HG03135 (cell line): ENCODE results near the gene EFCAB6.

Experiments used
- ATAC-seq: cut with Tn5 transposase; IDR thresholded peaks from one replicate; pipeline ENCODE4 v1.9.1; 2021; ENCODE audit warnings: mild to moderate bottlenecking, moderate library complexity; ENCODE audit not compliant: unreplicated experiment

Gene EFCAB6

DNA sequence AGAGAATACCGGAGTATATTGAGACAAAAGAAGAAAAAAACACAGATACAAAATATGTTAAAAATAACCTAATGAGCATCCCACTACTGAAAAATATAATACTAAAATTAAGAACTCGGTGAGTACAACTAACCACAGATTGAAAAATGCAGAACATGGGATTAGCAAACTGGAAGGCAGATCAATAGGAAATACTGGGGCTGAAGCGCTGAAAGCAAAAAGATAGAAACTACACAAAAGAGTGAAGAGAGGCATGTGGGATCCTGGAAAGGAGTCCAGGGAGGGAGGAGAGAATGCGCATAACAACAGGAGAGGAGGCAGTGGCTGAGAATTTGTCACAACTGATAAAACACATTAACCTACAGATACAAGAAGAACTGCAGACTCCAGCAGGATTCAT lies 159.3 kb downstream of the EFCAB6 start:
- no peak for ATAC-seq

DNA sequence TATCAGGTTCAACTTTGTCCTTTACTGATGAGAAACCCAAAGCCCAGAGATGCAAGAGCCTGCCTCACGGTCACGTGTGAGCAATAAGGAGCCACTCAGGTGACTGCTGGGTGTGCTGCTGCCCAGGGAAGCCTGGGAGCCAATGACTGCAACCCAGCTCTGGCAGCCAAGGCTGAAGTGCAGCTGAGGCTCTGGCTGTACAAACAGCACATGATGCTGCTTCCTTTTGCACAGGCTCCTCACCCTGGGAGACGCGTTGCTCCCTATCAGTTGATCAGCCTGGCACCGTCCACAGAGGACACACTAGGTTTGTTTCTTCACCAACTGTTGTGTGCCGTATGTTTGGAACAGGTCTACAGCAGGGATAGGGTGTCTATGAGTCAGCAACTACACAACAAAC lies 168.7 kb downstream of the EFCAB6 start:
- no peak for ATAC-seq

DNA sequence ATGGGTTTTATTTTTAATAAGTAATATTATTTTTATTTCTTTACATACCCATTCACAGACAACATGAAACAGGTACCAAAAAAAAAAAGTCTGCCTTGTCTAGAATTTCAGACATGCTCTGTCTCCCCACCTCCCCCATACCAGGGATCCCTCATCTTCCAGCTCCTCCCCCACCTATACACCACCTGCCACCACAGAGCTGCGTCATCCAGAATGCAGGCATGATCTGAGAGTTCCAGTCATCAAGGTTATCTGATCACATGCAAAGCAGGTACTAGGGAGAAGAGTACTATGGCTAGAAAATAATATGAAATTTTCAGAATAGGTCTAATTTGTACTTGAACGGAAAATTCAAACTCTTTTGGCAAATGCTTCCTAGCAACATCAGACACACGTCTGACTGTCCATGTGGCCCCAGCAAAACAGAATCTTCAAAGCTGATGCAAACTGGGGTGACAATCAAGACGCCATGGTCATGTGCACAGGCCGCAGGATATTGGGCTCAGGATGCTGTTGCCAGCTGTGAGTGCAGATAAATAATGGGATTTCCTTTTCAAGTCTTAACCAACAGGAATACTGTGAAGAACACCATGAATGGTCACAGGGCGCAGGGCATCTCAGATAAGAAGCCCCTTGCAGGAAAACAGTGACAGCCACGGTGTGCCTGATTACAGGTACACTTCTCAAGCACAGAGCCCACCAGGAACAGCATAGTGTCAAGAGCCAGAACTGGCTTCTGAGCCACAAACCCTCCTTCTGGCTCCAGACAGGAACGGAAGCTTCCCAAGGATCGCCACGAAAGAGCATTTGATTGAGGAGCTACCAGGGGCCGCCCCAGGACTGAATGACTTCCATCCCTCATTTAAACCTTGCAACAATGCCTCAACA lies 169.5 kb downstream of the EFCAB6 start:
- ATAC-seq: no peak

DNA sequence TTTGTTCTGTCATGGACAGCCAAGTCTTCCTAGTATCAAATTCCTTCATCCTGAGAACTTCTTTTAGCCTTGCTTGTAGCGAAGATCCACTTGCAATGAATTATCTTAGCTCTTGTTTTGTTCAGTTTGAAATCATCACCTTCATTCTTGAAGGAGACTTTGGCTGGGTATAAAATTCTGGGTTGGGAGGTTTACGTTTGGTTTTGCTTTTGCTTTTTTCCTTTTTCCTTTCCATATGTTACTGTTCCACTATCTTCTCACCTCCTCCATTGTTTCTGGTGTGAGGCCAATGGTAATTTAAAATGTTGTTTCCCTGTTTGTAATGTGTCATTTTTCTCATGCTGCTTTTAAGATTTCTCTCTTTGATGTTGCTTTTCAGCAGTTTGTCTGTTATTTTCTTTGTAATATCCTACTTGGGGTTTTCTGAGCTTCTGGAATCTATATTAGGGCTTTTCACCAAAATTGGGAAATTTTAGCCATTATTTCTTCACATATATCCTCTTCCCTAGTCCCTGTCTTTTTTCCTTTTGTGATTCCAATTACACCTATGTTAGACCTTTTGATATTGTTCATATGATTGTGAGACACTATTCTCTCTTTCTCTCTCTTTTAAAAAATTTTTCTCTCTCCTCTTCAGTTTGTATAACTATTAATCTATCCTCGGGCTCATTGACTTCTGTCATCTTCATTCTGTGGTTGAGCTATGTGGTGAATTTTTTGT lies 172.7 kb downstream of the EFCAB6 start:
- ATAC-seq: no peak

DNA sequence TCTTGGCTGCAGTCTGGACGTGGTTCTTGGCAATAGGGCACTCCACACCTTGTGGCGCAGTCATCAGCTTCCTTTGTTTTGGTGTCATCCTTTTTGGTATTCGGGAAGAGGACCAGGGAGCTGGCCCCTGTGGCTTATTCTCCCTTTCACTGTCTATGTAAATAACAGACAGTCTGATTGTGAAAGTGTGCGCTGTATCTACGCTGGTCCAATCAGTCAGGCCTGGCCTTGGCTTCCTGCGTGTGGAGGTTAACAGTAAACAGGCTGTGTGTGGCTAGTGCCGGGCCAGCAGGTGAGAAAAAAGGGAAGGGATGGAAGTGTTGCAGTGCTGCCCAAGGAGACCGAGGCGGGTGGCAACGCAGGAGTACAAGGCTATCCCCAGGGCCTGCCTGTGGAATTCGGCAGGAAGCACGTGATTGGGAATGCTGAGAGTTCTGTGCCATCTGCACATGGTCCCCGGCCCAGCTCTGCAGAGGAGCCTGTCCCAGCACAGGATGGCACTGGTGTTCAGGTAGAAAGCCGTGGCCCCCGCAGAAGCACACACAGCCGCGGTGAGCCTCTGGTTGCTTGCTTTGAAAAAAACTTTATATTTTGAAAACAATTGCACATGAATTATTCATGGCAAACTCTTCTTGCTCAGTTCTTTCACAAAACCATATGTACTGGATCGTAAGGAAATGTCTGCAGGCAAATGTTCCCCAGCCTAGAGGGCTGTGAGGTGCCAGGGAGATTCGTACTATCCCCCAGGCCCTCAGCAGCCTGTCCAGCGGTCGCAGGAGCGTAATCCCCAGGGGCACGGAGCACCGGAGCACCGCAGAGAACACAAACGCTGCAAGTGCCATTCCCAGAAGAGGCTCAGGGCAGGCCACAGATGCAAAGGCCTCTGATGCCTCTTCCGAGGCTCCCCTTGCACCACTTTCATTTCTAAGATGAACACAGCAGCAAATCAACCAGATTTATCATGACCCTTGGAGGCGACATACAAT lies 174.5 kb downstream of the EFCAB6 start:
- ATAC-seq: no peak

DNA sequence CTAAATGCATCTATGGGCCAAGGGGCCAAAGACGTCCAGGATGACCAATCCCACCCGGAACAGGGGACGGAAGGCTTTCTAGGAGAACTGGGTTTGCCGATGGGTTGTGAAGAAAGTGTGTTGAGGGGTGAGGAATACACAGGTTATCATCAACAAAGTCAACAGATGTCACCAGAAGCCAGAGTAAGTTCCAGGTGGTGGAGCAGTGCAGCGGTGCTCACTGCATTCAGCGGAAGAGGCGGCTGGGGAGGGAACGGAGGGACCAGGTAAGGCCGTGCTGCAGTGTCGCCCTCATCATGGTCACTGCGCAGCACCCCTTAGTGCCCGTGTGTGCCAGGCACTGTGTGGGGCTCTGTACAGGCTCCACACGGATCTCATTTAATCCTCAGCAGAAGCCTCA lies 176.0 kb downstream of the EFCAB6 start:
- ATAC-seq: no peak

DNA sequence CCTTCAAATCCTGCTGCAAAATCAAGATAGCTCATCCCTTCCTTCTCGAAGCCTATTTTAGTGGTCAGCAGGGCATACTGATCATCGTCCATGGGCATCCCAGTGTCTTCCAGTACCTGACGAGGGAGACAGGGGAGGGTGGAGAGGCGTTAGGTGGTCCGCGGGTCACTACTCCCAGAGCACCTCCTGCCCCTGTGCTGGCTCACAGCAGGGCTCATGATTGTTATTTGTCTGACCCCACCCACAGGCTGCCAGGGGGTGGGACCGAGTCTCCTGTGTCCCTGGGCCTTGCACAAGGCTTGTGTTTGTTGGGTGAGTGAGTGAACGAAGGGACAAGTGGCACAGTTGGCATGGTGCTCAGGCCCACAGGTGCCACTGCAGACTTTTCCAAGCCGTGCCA lies 177.0 kb downstream of the EFCAB6 start:
- ATAC-seq: no peak

DNA sequence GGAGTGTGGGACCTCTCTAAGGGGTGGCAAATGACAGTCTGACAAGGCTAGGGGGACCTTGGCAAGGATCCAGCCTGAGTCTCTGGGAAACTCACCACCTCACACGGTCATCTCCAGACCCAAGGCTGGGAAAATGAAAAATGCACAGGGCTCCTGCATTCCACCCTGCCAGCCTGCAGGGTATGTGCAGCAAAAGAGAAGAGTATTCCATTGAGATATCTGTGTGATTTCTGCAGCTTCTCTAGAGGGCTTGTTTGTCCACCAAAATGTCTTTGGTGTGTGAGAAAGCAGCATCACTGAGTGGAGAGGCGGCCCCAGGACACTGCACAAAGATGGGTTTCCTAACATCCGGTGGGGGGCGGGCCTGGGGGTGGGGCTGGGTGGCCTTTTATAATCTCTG lies 177.8 kb downstream of the EFCAB6 start:
- no peak for ATAC-seq

DNA sequence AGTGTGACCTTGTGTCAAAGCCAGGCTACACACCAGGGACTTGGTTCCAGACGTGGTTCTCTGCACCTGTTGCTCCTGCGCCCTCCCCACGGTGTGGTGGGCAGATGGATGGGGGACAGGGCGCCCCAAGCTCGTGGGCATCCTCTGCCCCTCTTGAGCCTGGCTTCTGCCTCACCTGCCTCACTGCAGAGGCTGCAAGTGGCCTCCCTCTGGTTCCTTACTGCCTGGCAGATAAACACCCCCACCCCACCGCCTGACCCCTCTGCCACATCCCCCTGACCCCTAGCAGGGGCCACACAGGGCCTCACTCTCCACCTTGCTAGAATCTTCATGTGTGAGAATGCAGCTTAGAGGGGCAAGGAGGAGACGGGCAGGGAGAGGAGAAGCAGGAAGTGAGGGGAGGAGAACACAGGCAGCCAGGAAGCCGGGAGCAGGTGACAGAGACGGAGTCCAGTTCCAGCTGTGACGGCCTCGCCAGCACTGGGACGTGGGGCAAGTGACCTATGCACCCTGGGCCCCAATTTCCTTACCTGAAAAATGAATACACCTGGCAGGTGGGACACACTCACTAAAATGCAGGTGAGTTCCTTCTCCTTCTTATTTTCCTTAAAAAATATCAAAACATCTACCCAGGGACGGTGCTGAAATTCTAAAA lies 178.3 kb downstream of the EFCAB6 start:
- no peak for ATAC-seq

DNA sequence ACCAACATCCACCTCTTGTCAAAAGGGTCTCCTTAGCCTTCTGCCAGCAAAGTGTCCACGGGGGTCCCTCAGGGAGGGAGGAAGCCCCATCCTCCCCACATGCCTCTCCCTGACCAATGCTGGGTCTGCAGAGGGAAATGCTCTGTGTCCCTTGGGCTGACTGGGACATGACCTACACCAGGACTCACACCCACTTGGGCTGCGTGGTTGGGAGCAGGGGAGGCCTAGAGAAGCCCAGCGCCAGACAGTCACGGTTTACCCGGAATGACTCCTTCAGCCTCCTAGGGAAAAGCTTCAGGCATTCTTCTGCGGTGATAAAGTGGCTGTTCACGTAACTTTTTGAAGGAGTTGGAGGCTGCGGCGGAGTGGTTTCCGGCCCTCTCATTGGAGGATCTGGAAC lies 180.3 kb downstream of the EFCAB6 start:
- no peak for ATAC-seq

DNA sequence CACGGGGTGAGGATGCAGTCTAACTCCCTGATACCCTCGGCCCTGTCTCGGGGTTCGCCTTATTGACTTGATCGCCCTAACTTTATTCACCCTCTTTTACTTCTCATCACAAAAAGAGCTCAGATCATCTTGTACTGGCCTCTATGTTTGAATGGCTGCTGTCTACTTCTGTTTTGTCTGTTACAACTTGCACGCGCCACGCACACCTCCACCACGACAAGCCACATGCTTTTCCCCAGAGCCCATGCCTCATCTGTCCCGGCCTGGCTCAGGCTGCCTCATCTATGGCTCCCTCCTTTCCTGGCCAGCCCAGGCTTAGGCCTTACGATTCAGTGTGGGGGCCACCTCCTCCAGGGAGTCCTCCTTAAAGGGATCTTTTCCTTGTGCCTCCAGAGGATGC lies 180.9 kb downstream of the EFCAB6 start:
- no peak for ATAC-seq

DNA sequence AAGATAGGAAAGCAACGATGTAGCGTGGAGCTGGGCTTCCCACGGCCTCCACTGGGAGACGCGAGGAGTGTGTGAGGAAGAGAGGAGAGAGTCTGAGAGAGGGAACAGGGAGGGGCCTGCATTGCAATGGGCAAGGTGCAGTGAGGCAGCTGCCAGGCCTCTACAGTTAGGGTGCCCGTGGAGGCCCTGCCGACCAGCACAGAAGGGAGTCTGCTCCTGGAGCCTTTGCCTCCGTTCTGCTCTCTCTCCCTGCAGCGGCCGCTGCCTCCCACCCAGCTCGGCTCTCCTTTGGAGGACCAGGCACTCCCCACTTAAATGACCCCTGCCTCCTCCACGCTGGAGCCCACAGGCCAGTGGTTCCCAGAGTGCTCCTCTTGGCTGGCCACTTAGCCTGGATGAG lies 181.7 kb downstream of the EFCAB6 start:
- no peak for ATAC-seq

DNA sequence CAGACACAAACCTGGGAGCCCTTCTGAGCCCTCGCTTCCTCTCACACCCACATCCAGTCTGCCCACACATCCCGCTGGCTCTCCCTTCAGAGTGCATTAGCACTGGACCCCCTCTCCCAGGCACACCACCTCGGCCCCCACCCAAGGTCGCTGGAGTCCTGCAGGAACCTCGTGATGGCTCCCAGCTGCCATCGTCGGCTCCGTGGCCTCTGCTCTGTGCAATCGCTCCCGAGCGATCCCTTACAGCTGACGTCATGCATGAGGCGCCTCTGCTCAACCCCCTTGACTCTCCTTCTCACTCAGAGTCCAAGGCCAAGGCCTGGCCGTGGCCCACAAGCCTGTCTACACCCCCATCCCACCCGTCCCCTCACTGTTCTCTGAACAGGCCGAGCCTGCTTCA lies 183.9 kb downstream of the EFCAB6 start:
- ATAC-seq: no peak

DNA sequence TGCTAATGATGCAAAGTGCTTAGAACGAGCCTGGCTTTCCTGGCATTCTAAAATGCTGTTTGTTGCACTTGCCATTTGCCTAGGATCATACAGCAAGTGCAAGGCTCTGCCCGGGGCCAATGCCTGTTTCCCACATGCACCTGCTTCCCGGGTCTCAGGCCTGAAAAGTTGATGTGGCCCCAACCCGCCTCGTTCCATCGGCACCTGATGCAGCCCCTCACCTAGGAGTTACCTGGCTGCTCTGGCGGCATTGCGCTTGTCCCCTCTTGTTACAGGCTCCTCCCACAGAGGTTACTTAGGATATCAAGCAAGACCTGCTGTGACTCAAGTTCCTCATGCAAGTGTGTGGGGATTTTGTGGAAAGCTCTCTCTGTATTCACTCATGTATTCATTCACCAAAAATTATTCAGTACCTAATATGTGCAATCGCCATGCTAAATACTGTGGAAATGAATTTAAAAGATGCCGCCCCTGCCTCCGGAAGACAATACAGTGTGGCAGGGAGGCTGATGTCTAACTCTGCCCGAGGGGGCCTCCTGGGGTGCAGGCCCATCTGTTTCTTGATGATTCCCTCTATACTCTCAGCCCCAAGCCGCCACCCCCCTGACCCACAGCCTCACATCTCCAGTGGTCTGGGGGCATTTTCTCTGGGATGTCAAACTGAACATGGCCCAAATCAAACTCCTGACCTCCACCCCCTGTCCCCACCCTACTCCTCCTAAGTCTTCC lies 184.5 kb downstream of the EFCAB6 start:
- no peak for ATAC-seq

DNA sequence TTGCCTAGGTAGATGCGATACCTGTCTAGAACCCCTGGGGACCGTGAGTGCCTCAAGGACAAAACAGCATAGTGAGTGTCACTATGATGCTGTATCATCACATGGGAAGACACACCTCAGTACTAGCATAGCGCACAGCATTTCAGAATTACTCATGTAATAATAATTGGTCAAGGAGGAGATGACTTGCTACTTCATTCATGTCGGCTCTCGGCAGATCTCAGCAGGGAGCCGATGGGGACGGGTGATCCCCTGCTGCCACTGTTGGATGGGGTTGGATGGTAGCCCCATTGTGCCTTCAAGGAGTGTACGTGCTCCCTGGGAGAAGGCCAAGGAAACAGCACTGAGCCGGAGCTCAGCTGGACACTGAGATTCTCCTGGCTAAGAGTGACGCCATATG lies 186.9 kb downstream of the EFCAB6 start:
- no peak for ATAC-seq

DNA sequence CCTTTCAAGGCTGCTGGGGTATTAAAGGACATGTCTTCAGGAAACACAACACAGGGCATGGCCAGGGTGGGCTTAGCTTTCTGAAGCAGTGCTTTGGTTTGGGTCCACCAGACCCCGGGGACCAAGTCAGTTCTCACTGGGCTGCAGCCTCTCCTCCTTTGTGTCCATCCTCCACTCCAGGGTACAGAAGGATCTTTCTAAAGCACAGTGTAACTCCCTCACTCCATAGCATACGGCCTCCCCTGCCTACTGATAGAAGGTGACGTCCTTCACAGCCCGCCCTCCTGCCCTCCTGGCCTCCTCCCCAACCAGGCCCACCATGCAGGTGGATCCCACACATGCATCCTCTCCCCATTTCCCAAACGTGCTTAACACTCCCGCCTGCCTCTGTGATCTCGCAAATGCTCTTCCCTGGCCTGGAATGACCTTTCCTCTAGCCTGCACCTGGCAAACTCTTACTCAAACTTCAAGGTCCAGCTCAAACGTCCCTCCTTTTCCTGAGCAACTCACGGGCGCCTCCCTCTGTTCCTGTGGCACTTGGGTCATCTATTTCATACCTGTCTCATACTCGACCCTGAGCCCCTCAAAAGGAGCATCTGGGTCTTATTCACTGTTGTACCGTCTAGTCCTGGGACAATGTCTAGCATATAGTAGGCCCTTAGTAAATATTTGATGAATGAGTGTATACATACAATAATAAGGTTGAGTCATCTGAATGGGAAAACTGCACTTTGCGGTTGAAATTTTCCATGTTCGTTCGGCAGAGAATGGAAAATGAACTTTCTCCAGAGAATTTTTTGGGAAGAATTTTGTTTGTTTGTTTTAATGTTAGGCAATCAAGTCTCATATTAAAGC lies 187.7 kb downstream of the EFCAB6 start:
- no peak for ATAC-seq

DNA sequence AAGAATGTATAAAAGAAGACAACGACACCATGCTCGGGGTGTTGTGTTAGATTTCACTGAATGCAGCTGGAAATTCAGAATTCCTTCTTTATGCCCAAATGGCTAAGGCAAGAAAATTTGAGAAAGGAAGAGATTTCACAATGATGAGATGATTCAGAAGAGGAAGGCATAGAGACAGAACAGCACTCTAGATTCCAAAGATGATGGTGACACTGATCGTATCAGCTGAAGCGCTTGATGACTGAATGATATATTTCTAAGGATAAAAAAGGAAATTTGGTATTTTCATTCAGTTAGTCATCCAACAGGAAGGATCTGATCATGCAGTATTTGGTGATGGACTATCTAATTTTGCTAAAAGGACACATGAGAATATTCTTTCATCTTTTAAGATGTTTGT lies 189.2 kb downstream of the EFCAB6 start:
- no peak for ATAC-seq

DNA sequence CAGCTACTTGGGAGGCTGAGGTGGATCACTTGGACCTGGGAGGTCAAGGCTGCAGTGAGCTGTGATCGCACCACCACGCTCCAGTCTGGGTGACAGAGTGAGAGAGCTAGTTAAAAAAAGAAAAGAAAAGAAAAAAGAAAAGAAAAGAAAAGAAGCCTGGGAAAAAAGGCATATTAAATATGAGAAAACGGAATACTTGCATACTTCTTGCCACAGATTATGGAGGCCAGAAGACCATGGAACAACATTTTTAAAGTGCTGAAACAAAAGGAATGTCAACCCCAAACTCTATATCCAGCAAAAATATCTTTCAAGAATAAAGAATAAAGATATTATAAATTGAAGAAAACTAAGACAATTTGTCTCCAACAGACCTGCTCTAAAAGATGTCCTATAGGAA lies 191.9 kb downstream of the EFCAB6 start:
- no peak for ATAC-seq

DNA sequence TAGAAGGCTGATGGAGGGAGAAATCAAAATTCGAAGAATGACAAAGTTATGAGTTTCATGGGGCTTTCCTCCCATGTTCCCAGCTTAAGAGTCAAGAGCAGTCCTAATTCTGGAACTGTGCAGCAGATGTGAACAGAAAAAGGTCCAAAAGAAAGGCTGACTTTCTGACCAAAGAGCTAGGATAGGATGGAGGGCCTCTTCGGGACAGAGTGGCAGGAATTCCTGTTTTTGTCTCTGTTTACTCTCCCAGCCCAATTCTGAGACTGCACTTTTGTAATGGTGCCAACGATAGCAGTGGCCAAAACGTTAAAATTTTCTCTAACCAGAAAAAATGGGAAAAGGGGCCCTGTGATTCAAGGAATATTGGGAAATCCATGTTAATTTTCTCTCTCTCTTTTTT lies 193.6 kb downstream of the EFCAB6 start:
- no peak for ATAC-seq
